Testis (tissue), 2 donors: ENCODE data around the gene PLAGL1.

Source experiments
- CTCF ChIP-seq, 3 experiments: fragments of 450-650 bp in 2 of 3; fragments of 200-600 bp in 1 of 3; sonication (generic) in 1 of 3; IDR thresholded peaks; one replicate each; pipeline ENCODE4 v1.5.1; 2016 to 2019; ENCODE audit warnings: antibody characterized with exemption in 3 of 3, mild to moderate bottlenecking in 2 of 3, moderate library complexity in 1 of 3
- POLR2A ChIP-seq: fragments of 450-650 bp; IDR thresholded peaks from one replicate; pipeline ENCODE4 v1.6.1; 2017; ENCODE audit warnings: antibody characterized with exemption, mild to moderate bottlenecking, moderate library complexity

- TF ChIP-seq CTCF (IDR thresholded peaks at IDR 0.05) (no peak), POLR2A (no peak)
Observed at GRCh38 chr6:143949535-143949934, 58.5 kb downstream of the PLAGL1 start.
